ENCODE results near the gene LGR6.

DNA sequence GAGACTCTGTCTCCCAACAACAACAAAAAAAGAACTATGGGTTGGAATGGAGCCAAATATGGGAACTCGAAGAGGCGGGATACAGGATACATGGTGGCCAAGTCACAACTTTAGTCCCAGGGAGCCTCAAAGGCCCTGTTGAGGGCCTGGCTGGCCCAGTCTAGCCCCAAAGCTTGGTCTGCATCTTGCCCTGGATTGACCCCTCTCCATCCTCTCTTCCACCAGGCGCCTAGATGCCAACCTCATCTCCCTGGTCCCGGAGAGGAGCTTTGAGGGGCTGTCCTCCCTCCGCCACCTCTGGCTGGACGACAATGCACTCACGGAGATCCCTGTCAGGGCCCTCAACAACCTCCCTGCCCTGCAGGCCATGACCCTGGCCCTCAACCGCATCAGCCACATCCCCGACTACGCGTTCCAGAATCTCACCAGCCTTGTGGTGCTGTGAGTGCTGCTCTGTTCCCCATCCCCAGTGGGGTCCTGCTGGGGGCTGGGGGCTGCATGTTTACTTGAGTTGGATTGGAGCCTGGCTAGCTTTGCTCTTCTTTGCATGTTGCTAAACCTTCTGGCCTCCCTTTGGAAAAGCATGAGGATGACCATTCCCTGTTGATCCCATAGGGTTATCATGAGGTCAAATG lies 82.6 kb downstream of the LGR6 start:
- TF ChIP-seq, protein P1, sequence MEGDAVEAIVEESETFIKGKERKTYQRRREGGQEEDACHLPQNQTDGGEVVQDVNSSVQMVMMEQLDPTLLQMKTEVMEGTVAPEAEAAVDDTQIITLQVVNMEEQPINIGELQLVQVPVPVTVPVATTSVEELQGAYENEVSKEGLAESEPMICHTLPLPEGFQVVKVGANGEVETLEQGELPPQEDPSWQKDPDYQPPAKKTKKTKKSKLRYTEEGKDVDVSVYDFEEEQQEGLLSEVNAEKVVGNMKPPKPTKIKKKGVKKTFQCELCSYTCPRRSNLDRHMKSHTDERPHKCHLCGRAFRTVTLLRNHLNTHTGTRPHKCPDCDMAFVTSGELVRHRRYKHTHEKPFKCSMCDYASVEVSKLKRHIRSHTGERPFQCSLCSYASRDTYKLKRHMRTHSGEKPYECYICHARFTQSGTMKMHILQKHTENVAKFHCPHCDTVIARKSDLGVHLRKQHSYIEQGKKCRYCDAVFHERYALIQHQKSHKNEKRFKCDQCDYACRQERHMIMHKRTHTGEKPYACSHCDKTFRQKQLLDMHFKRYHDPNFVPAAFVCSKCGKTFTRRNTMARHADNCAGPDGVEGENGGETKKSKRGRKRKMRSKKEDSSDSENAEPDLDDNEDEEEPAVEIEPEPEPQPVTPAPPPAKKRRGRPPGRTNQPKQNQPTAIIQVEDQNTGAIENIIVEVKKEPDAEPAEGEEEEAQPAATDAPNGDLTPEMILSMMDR (conservative IDR thresholded peaks at IDR 0.05; ENCODE audit: low read depth, low read length) = no peak
- TF ChIP-seq POLR2A (IDR thresholded peaks at IDR 0.05; ENCODE audit: low read depth, low read length) (no peak), RAD21 (IDR thresholded peaks at IDR 0.05; ENCODE audit: low read length) (no peak), RFX5 (IDR thresholded peaks at IDR 0.05; ENCODE audit: low read depth, low read length) (no peak), RCOR1 (IDR thresholded peaks at IDR 0.05; ENCODE audit: insufficient replicate concordance, low read length) (no peak), SMC3 (IDR thresholded peaks at IDR 0.05; ENCODE audit: low read depth, low read length) (no peak), MAFK (IDR thresholded peaks at IDR 0.05; ENCODE audit: low read depth, low read length) (no peak)
